ENCODE data around the gene EZH2. TPM values are rescaled to one million over a fixed set of nuclear protein-coding genes. Genes with fewer than 3 reads are reported as not detected.

EZH2 gene
- total and polyA plus RNA-seq, 2 of the 4 experiments (the other 2 are of a cell fraction) = 13.1 to 19.8 TPM

DNA sequence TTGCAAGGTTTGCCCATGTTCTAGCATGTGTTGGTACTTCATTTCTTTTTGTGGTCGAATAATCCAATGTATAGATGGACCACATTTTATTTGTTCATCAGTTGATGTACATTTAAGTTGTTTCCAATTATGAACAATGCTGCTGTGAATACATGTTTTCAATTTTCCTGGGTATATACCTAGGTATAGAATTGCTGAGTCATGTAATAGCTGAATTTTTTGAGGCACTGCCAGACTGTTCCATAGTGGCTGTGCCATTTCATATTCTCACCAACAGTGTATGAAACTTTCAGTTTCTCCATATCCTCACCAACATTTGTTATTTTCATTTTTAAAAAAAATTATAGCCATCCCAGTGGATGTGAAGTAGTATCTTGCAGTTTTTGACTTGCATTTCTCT, 90.5 kb downstream of the EZH2 start:
- in situ Hi-C loops (cut with MboI; ENCODE audit: low sequenced_read_pairs) = no loop called here
- H2BK120ac ChIP-seq (ENCODE audit: low read depth, low read length) = no peak overlapping the region
- H4K8ac ChIP-seq (ENCODE audit: low read depth in 2 of 2, low read length in 2 of 2) = no peak overlapping the region
- no peak overlapping the region for H3K23ac ChIP-seq (ENCODE audit: low read depth, low read length)
- H3K9me3 ChIP-seq (ENCODE audit: control insufficient read depth, insufficient read depth, low read length) = no peaks in the 10 kb centered on the region
- H2AK9ac ChIP-seq (replicated peaks; ENCODE audit: low read depth, low read length, poor library complexity) = no peak overlapping the region
- H2AFZ ChIP-seq (replicated peaks; ENCODE audit: low read length, poor library complexity) = no peak overlapping the region
- intact Hi-C loops (cut with micrococcal nuclease) = loop anchor here (5.0 kb wide), 1 partner anchor 169 kb away; no protein-coding TSS in a partner anchor
- no peaks in the 10 kb centered on the region for H4K20me1 ChIP-seq (ENCODE audit: insufficient read depth, low read length)
- no peak overlapping the region for H3K18ac ChIP-seq (ENCODE audit: low read depth, low read length)
- dilution Hi-C loops (cut with HindIII; ENCODE audit: low sequenced_read_pairs, unreplicated experiment) = no loop called here
- ChIA-PET POLR2A (ENCODE audit: unreplicated experiment) (no interaction called here), CTCF (no interaction called here)
- no peaks in the 10 kb centered on the region for H3K9me1 ChIP-seq (ENCODE audit: insufficient read depth, low read length)
- no peak overlapping the region for H3K14ac ChIP-seq (replicated peaks; ENCODE audit: low read depth, low read length)
- no peak overlapping the region for H3K4me2 ChIP-seq (ENCODE audit: low read depth, low read length)
- H2AK5ac ChIP-seq (ENCODE audit: low read depth, low read length) = no peak overlapping the region
- H3K36me3 ChIP-seq (ENCODE audit: control insufficient read depth, insufficient read depth, low read length) = peaks cover 48% of the 10 kb centered on the region
- no CpG with 5 or more reads among the region's 1 CpG for WGBS, 2 experiments (ENCODE audit: extremely low coverage in 2 of 2, insufficient read length in 1 of 2)
- no peak overlapping the region for H4K91ac ChIP-seq (ENCODE audit: insufficient read depth, low read depth, low read length)
- H2BK5ac ChIP-seq (ENCODE audit: low read depth, low read length, poor library complexity, severe bottlenecking) = peak overlapping the region; percentile 28
- no peak overlapping the region for H3K4me3 ChIP-seq (ENCODE audit: insufficient read depth, low read depth, low read length)
- no peak overlapping the region for H3K4ac ChIP-seq (ENCODE audit: low read depth, low read length)
- BruUV-seq (replicated peaks) = no TSS peak
- ATAC-seq (ENCODE audit: low read depth) (no peak), DNase-seq (no peak)
- H4K5ac ChIP-seq (ENCODE audit: low read depth, low read length) = no peak overlapping the region
- H2BK15ac ChIP-seq (ENCODE audit: low read depth, low read length) = no peak overlapping the region
- H3K4me1 ChIP-seq (ENCODE audit: control insufficient read depth, insufficient read depth, low read length) = no peaks in the 10 kb centered on the region
- TF ChIP-seq MAFK (IDR thresholded peaks at IDR 0.05; ENCODE audit: low read depth, low read length) (peak; percentile 95), NFE2L2 (IDR thresholded peaks at IDR 0.05; ENCODE audit: low read depth, low read length) (peak; percentile 96), CHD1 (IDR thresholded peaks at IDR 0.05; ENCODE audit: low read depth, low read length) (no peak), POLR2A (IDR thresholded peaks at IDR 0.05; ENCODE audit: low read depth, low read length) (no peak), MXI1 (IDR thresholded peaks at IDR 0.05; ENCODE audit: borderline replicate concordance, low read depth, low read length) (no peak)
- TF ChIP-seq, protein P1, sequence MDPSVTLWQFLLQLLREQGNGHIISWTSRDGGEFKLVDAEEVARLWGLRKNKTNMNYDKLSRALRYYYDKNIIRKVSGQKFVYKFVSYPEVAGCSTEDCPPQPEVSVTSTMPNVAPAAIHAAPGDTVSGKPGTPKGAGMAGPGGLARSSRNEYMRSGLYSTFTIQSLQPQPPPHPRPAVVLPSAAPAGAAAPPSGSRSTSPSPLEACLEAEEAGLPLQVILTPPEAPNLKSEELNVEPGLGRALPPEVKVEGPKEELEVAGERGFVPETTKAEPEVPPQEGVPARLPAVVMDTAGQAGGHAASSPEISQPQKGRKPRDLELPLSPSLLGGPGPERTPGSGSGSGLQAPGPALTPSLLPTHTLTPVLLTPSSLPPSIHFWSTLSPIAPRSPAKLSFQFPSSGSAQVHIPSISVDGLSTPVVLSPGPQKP (IDR thresholded peaks at IDR 0.05; ENCODE audit: borderline replicate concordance, low read depth, low read length) = no peak
- H3K9ac ChIP-seq (ENCODE audit: low read depth, low read length) = no peak overlapping the region
- H2BK20ac ChIP-seq (ENCODE audit: low read depth, low read length) = no peak overlapping the region
- peak overlapping the region; percentile 36; the same call in 1 of the 2 replicates for H3K27ac ChIP-seq (ENCODE audit: insufficient read depth, low read length)
- H3K79me1 ChIP-seq (ENCODE audit: low read depth in 1 of 2, low read length in 2 of 2) = peaks cover 0 to 14% of the 10 kb centered on the region in 2 experiments; a peak in 2 of 4 replicates
- no peaks in the 10 kb centered on the region for H3K27me3 ChIP-seq (ENCODE audit: control insufficient read depth, insufficient read depth, low read length)
- H3K56ac ChIP-seq (ENCODE audit: extremely low read depth, insufficient read depth, low read length) = no peak overlapping the region
